ENCODE data around the gene KPNA5. TPM values are rescaled to one million over a fixed set of nuclear protein-coding genes. Genes with fewer than 3 reads are reported as not detected.

KPNA5 gene
- total and polyA plus RNA-seq, 2 of the 8 experiments (the other 6 are each of a cell fraction or from before 2014, with no cell fraction given) = 2.0 to 9.7 TPM

GRCh38 chr6:116741571-116741970, 60.6 kb downstream of the KPNA5 start:
- WGBS, 2 experiments (ENCODE audit: extremely low coverage in 1 of 2, insufficient coverage in 1 of 2, insufficient read length in 1 of 2, insufficient replicate concordance in 2 of 2, low coverage in 1 of 2, low lambda C conversion rate in 2 of 2, missing lambda C conversion rate in 1 of 2) = 86% methylated on average over 1 of the region's 1 CpG; no CpG with 5 or more reads in 1 of the 2 experiments
- Histone ChIP-seq H3K27ac (ENCODE audit: low read depth, low read length) (no peak overlapping the region), H3K4me2 (ENCODE audit: insufficient read depth in 1 of 2, low read depth in 2 of 2, low read length in 2 of 2) (no peak overlapping the region), H3K56ac (replicated peaks; ENCODE audit: insufficient read length, low read depth, low read length) (no peak overlapping the region), H2BK120ac (replicated peaks; ENCODE audit: low read depth, low read length) (no peak overlapping the region), H3K79me1 (ENCODE audit: low read depth, low read length) (no peaks in the 10 kb centered on the region), H3K79me2 (ENCODE audit: control insufficient read depth in 1 of 2, insufficient read depth in 2 of 2, low read length in 2 of 2) (no peaks in the 10 kb centered on the region), H2BK12ac (ENCODE audit: low read depth, low read length) (no peak overlapping the region), H3K23me2 (ENCODE audit: low read depth, low read length) (no peaks in the 10 kb centered on the region), H2BK20ac (ENCODE audit: low read length) (no peak overlapping the region), H2BK15ac (ENCODE audit: low read length) (no peak overlapping the region), H4K8ac (ENCODE audit: extremely low read depth, insufficient read depth, low read length) (no peak overlapping the region), H3K27me3 (replicated peaks in 1 of 4; ENCODE audit: control insufficient read depth in 3 of 4, extremely low read depth in 1 of 4, insufficient read depth in 3 of 4, low read length in 3 of 4) (no peaks in the 10 kb centered on the region), H3K4ac (replicated peaks; ENCODE audit: insufficient read length, low read depth, low read length) (no peak overlapping the region), H4K5ac (ENCODE audit: insufficient read length, low read depth, low read length) (no peak overlapping the region), H3K9ac (replicated peaks in 1 of 4; ENCODE audit: extremely low read depth in 1 of 4, low read depth in 3 of 4, low read length in 3 of 4) (no peak overlapping the region), H3K4me3 (ENCODE audit: extremely low read depth in 1 of 4, insufficient read depth in 2 of 4, low read depth in 3 of 4, low read length in 4 of 4) (no peak overlapping the region), H3K36me3 (ENCODE audit: control insufficient read depth in 2 of 4, insufficient read depth in 4 of 4, low read length in 3 of 4) (peaks cover 0 to 6% (median 3%) of the 10 kb centered on the region in 4 experiments; a peak in 3 of 8 replicates), H4K20me1 (replicated peaks in 1 of 2; ENCODE audit: control insufficient read depth in 1 of 2, insufficient read depth in 2 of 2, low read length in 2 of 2) (no peaks in the 10 kb centered on the region), H3K9me3 (ENCODE audit: insufficient read depth in 2 of 2, low read depth in 1 of 2, low read length in 1 of 2) (peaks cover 4 to 8% of the 10 kb centered on the region in 2 experiments; a peak in 2 of 4 replicates), H2AFZ (ENCODE audit: low read length) (no peak overlapping the region), H4K91ac (replicated peaks; ENCODE audit: insufficient read length, low read length) (no peak overlapping the region), H3K23ac (ENCODE audit: insufficient read length) (no peak overlapping the region), H3K18ac (ENCODE audit: extremely low read depth, low read length) (no peak overlapping the region), H3K14ac (ENCODE audit: insufficient read length) (no peak overlapping the region), H2AK5ac (ENCODE audit: low read depth, low read length) (no peak overlapping the region), H2BK5ac (ENCODE audit: low read depth, low read length) (no peak overlapping the region), H3K4me1 (replicated peaks in 1 of 4; ENCODE audit: control insufficient read depth in 3 of 4, insufficient read depth in 4 of 4, low read length in 3 of 4) (no peaks in the 10 kb centered on the region)
- TF ChIP-seq KDM1A (IDR thresholded peaks at IDR 0.05; ENCODE audit: borderline replicate concordance, low read length) (no peak), RXRA (IDR thresholded peaks at IDR 0.05; ENCODE audit: insufficient read depth, low read depth, low read length) (no peak), CBX5 (IDR thresholded peaks at IDR 0.05; ENCODE audit: low read depth, low read length) (no peak), MAX (IDR thresholded peaks at IDR 0.05) (no peak), YY1 (IDR thresholded peaks at IDR 0.05; ENCODE audit: low read depth, low read length) (no peak), TAF1 (IDR thresholded peaks at IDR 0.05; ENCODE audit: low read depth, low read length) (no peak), MAFK (IDR thresholded peaks at IDR 0.05; ENCODE audit: low read depth, low read length) (no peak), RNF2 (IDR thresholded peaks at IDR 0.05; ENCODE audit: borderline replicate concordance, low read depth, low read length, missing control alignments, poor library complexity, severe bottlenecking) (no peak)
- DNase-seq (ENCODE audit: low read depth in 1 of 2, low spot score in 2 of 2) (no peak), FAIRE-seq (no peak)
- ChIA-PET CTCF (ENCODE audit: partially characterized antibody) (no interaction called here), POLR2A (ENCODE audit: partially characterized antibody) (no interaction called here)
